HCT116 (cell line): ENCODE data around the gene CRYBG2. TPM values are rescaled to one million over a fixed set of nuclear protein-coding genes. Genes with fewer than 3 reads are reported as not detected.

Source experiments
- ATAC-seq: fragments of 200-7000 bp; cut with Tn5 transposase; 2 replicates; pipeline ENCODE4 v1.9.1; 2020; ENCODE audit warnings: mild to moderate bottlenecking, moderate library complexity
- BruUV-seq: library from RNA; stranded (reverse); fragments of 400-500 nt; replicated peaks from 2 replicates; lab custom pipeline; 2021; lab: Mats Ljungman, UMichigan
- CTCF ChIA-PET: fragments of 300-600 bp; sonication (Branson Sonifier 250); formaldehyde crosslinking; loops from one replicate; lab custom pipeline; 2021; ENCODE audit warnings: antibody characterized with exemption; lab: Charles Lee
- POLR2A ChIA-PET: fragments of 300-600, 350-600 bp; sonication (Branson Sonifier 250); formaldehyde crosslinking; loops from one replicate; lab custom pipeline; 2021; ENCODE audit warnings: antibody characterized with exemption; lab: Charles Lee
- RAD21 ChIA-PET, 2 experiments: fragments of 300-600 bp; sonication (Branson Sonifier 250); formaldehyde crosslinking; loops; one replicate each; lab custom pipeline; 2023; ENCODE audit warnings: low total read pairs in 2 of 2; ENCODE audit not compliant: uncharacterized antibody in 2 of 2, unreplicated experiment in 2 of 2, low non-redundant PET in 1 of 2; lab: Charles Lee
- DNase-seq: peaks from one replicate; pipeline ENCODE4 v3.0.0-alpha.2; 2010; ENCODE audit warnings: low read depth, low spot score
- H2AFZ ChIP-seq: fragments of 200-600 bp; shearing (Covaris generic), sonication (generic); 2 replicates; pipeline ENCODE4 v1.6.1; 2017; ENCODE audit warnings: low read depth, mixed run types, mixed read lengths, antibody characterized with exemption, low read length; ENCODE audit not compliant: poor library complexity, severe bottlenecking
- H3K27ac ChIP-seq: 2 replicates; pipeline ENCODE4 v1.5.1; 2012; ENCODE audit warnings: low read depth, low read length
- H3K27me3 ChIP-seq: fragments of 200-600 bp; sonication (generic); 2 replicates; pipeline ENCODE4 v1.6.1; 2016; ENCODE audit warnings: mixed run types, low read length, mixed read lengths; ENCODE audit not compliant: insufficient read depth
- H3K36me3 ChIP-seq, 2 experiments: fragments of 200-500 bp in 1 of 2; fragments of 200-600 bp in 1 of 2; sonication (Bioruptor generic) in 1 of 2; sonication (generic) in 1 of 2; 2 replicates each; pipeline versions ENCODE4 v1.5.1 to v1.6.1; 2014 to 2016; ENCODE audit warnings: low read length in 2 of 2, inconsistent platforms in 1 of 2, mixed read lengths in 1 of 2, mixed run types in 1 of 2; ENCODE audit not compliant: insufficient read depth in 2 of 2, control insufficient read depth in 1 of 2
- H3K4me1 ChIP-seq, 2 experiments: fragments of 200-600 bp in 1 of 2; sonication (generic) in 1 of 2; 2 replicates each; pipeline versions ENCODE4 v1.5.1 to v1.6.1; 2012 to 2017; ENCODE audit warnings: low read length in 2 of 2, inconsistent platforms in 1 of 2, mild to moderate bottlenecking in 1 of 2, mixed read lengths in 1 of 2, mixed run types in 1 of 2, moderate library complexity in 1 of 2; ENCODE audit not compliant: insufficient read depth in 2 of 2, control insufficient read depth in 1 of 2
- H3K4me2 ChIP-seq: fragments of 200-600 bp; sonication (generic); 2 replicates; pipeline ENCODE4 v1.6.1; 2017; ENCODE audit warnings: mixed run types, low read length, mixed read lengths
- H3K4me3 ChIP-seq, 2 experiments: fragments of 200-600 bp in 1 of 2; sonication (generic) in 1 of 2; replicated peaks in 1 of 2; 2 replicates each; pipeline ENCODE4 v1.5.1; 2011 to 2016; ENCODE audit warnings: low read length in 2 of 2, control low read depth in 1 of 2, low read depth in 1 of 2, mild to moderate bottlenecking in 1 of 2, mixed read lengths in 1 of 2, mixed run types in 1 of 2
- H3K79me2 ChIP-seq: fragments of 200-600 bp; sonication (generic); 2 replicates; pipeline ENCODE4 v1.6.1; 2017; ENCODE audit warnings: mild to moderate bottlenecking, mixed run types, low read length, moderate library complexity, mixed read lengths; ENCODE audit not compliant: insufficient read depth
- H3K9ac ChIP-seq: fragments of 200-600 bp; sonication (generic); 2 replicates; pipeline ENCODE4 v1.6.1; 2016; ENCODE audit warnings: low read length, mixed read lengths
- H3K9me2 ChIP-seq: fragments of 200-600 bp; sonication (generic), shearing (Covaris generic); 2 replicates; pipeline ENCODE4 v1.6.1; 2017; ENCODE audit warnings: mixed run types, mild to moderate bottlenecking, moderate library complexity; ENCODE audit not compliant: insufficient read depth
- H3K9me3 ChIP-seq, 2 experiments: fragments of 200-500 bp in 1 of 2; fragments of 200-600 bp in 1 of 2; sonication (Bioruptor generic) in 1 of 2; sonication (generic) in 1 of 2; 2 replicates each; pipeline ENCODE4 v1.6.1; 2014 to 2017; ENCODE audit warnings: low read length in 2 of 2, mixed read lengths in 2 of 2, inconsistent platforms in 1 of 2, low read depth in 1 of 2, mild to moderate bottlenecking in 1 of 2, mixed run types in 1 of 2, moderate library complexity in 1 of 2; ENCODE audit not compliant: control insufficient read depth in 1 of 2, insufficient read depth in 1 of 2
- H4K20me1 ChIP-seq: fragments of 200-600 bp; sonication (generic), shearing (Covaris generic); 2 replicates; pipeline ENCODE4 v1.6.1; 2017; ENCODE audit warnings: mixed run types, mild to moderate bottlenecking, moderate library complexity; ENCODE audit not compliant: insufficient read depth
- ATF3 ChIP-seq: IDR thresholded peaks from 2 replicates; pipeline ENCODE4 v1.6.1; 2012
- CBX3 ChIP-seq: IDR thresholded peaks from 2 replicates; pipeline ENCODE4 v1.6.1; 2012; ENCODE audit warnings: low read depth
- CEBPB ChIP-seq: IDR thresholded peaks from 2 replicates; pipeline ENCODE4 v1.6.1; 2012; ENCODE audit warnings: low read depth
- EGR1 ChIP-seq: IDR thresholded peaks from 2 replicates; pipeline ENCODE4 v1.6.1; 2012; ENCODE audit warnings: low read depth
- ELF1 ChIP-seq: IDR thresholded peaks from 2 replicates; pipeline ENCODE4 v1.6.1; 2012; ENCODE audit warnings: low read depth, borderline replicate concordance
- EZH2 ChIP-seq: fragments of 200-600 bp; sonication (generic); IDR thresholded peaks from 2 replicates; pipeline ENCODE4 v1.6.1; 2017; ENCODE audit warnings: antibody characterized with exemption, mixed run types
- EZH2phosphoT487 ChIP-seq: fragments of 200-600 bp; IDR thresholded peaks from 2 replicates; pipeline ENCODE4 v1.6.1; 2018; ENCODE audit warnings: antibody characterized with exemption, borderline replicate concordance
- FOSL1 ChIP-seq: IDR thresholded peaks from 2 replicates; pipeline ENCODE4 v1.6.1; 2012; ENCODE audit warnings: low read depth
- JUND ChIP-seq: IDR thresholded peaks from 2 replicates; pipeline ENCODE4 v1.6.1; 2012
- MAX ChIP-seq: IDR thresholded peaks from 2 replicates; pipeline ENCODE4 v1.6.1; 2012
- POLR2AphosphoS5 ChIP-seq: IDR thresholded peaks from 2 replicates; pipeline ENCODE4 v1.6.1; 2011; ENCODE audit warnings: mild to moderate bottlenecking, low read depth, low read length, moderate library complexity
- RAD21 ChIP-seq: IDR thresholded peaks from 2 replicates; pipeline ENCODE4 v1.6.1; 2012; ENCODE audit warnings: low read depth, mild to moderate bottlenecking
- SIN3A ChIP-seq: IDR thresholded peaks from 2 replicates; pipeline ENCODE4 v1.6.1; 2012; ENCODE audit warnings: low read depth
- SP1 ChIP-seq: IDR thresholded peaks from 2 replicates; pipeline ENCODE4 v1.6.1; 2012; ENCODE audit warnings: low read depth
- SRF ChIP-seq: IDR thresholded peaks from 2 replicates; pipeline ENCODE4 v1.6.1; 2012; ENCODE audit warnings: low read depth
- TCF7L2 ChIP-seq: IDR thresholded peaks from 2 replicates; pipeline ENCODE4 v1.7.0; 2011; ENCODE audit warnings: borderline replicate concordance, inconsistent platforms; ENCODE audit not compliant: insufficient read depth, insufficient read length; ENCODE audit errors: extremely low read depth
- ZFX ChIP-seq: fragments of 450-650 bp; IDR thresholded peaks from 2 replicates; pipeline ENCODE4 v1.6.1; 2017
- ZNF274 ChIP-seq: fragments of 200-500 bp; sonication (Bioruptor generic); IDR thresholded peaks from 2 replicates; pipeline ENCODE4 v1.6.1; 2014; ENCODE audit warnings: mild to moderate bottlenecking, low read depth, low read length, inconsistent platforms
- intact Hi-C: fragments of 100-400 bp; cut with micrococcal nuclease; formaldehyde crosslinking; loops from 2 replicates; pipeline ENCODE4 v1.10.0; 2022
- total RNA-seq: library from RNA; stranded (reverse); gene quantifications from one replicate; pipeline ENCODE4 v1.2.1, GENCODE V29; 2021; ENCODE audit not compliant: unreplicated experiment
- TF ChIP-seq, protein P1 (sequence below): IDR thresholded peaks from 2 replicates; pipeline ENCODE4 v1.6.1; 2011; ENCODE audit warnings: mild to moderate bottlenecking, low read length, moderate library complexity; ENCODE audit not compliant: insufficient replicate concordance; ENCODE audit errors: extremely low read depth

Gene CRYBG2
- total RNA-seq, 1 experiment from 2014 or later, result 10.5 TPM

- Histone ChIP-seq H3K9me3 (no peaks in the 10 kb centered on the region), H3K27ac (no peak overlapping the region), H3K27me3 (no peaks in the 10 kb centered on the region; the same call in 1 of the 2 replicates), H3K4me3 (no peak overlapping the region), H3K4me1 (peaks cover 3 to 12% of the 10 kb centered on the region in 2 experiments; a peak in 3 of 4 replicates), H4K20me1 (no peaks in the 10 kb centered on the region), H3K79me2 (no peaks in the 10 kb centered on the region), H2AFZ (no peak overlapping the region), H3K4me2 (no peak overlapping the region), H3K36me3 (no peaks in the 10 kb centered on the region), H3K9me2 (no peaks in the 10 kb centered on the region), H3K9ac (no peak overlapping the region)
- BruUV-seq, result no TSS peak
- ChIA-PET POLR2A (no interaction called here), CTCF (interaction anchor here (1.7 to 2.0 kb wide), 2 partner anchors 31 kb away, joined by 6 to 7 read pairs; no protein-coding TSS in a partner anchor), RAD21 (no interaction called here)
- intact Hi-C loops, result no loop called here
- ATAC-seq (no peak), DNase-seq (no peak)
- TF ChIP-seq EZH2 (no peak), EGR1 (no peak), POLR2AphosphoS5 (no peak), ZNF274 (no peak), SRF (no peak), ZFX (no peak), CEBPB (no peak), CBX3 (no peak), SP1 (no peak), SIN3A (no peak), JUND (no peak), RAD21 (no peak), EZH2phosphoT487 (no peak), TCF7L2 (no peak), MAX (no peak), ELF1 (no peak), FOSL1 (no peak), ATF3 (no peak)
- TF ChIP-seq, protein P1, sequence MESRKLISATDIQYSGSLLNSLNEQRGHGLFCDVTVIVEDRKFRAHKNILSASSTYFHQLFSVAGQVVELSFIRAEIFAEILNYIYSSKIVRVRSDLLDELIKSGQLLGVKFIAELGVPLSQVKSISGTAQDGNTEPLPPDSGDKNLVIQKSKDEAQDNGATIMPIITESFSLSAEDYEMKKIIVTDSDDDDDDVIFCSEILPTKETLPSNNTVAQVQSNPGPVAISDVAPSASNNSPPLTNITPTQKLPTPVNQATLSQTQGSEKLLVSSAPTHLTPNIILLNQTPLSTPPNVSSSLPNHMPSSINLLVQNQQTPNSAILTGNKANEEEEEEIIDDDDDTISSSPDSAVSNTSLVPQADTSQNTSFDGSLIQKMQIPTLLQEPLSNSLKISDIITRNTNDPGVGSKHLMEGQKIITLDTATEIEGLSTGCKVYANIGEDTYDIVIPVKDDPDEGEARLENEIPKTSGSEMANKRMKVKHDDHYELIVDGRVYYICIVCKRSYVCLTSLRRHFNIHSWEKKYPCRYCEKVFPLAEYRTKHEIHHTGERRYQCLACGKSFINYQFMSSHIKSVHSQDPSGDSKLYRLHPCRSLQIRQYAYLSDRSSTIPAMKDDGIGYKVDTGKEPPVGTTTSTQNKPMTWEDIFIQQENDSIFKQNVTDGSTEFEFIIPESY, result no peak
Measured at GRCh38 chr1:26315874-26316850, 37.8 kb downstream of the CRYBG2 start.
